Left hindlimb (tissue), 1 donor: Measurements from ENCODE around the gene CADPS2.
"Not testable (repeated sequence)": the region's sequence is repeated elsewhere in the genome, so short reads cannot be mapped to it uniquely, and the experiment has no call there.

Experiments used
- DNase-seq: peaks from one replicate; pipeline ENCODE4 v3.0.0-alpha.2; 2018

The CADPS2 gene

DNA sequence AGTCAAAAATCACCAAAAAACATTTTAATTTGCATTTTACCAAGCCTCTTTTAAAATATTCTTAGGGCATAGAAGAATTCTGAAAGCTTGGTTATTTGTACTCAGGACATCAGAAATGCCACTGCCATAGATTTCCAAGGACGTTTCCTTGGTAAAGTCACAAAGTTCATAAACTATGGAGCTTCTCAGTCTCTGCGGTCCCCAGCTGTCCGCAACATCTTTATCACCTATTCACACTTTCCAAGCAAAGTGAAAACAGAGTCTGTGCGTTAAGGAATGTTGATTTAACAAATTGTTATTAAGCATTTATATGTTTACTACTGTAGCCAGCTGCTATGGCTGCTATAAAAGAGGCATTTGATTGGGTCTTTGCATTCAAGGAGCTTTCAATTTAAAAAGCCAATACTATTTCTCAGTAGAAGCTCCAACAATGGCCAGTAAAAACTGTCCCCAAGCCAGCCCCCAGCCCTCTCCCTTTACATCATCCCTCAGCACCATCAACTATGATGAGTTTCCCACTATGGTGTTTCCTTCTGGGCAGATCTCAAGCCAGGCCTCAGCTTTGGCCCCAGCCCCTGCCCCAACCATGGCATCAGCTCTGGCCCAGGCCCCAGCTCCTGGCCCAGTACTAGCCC is 36.8 kb downstream of the CADPS2 start:
- no peak for DNase-seq

DNA sequence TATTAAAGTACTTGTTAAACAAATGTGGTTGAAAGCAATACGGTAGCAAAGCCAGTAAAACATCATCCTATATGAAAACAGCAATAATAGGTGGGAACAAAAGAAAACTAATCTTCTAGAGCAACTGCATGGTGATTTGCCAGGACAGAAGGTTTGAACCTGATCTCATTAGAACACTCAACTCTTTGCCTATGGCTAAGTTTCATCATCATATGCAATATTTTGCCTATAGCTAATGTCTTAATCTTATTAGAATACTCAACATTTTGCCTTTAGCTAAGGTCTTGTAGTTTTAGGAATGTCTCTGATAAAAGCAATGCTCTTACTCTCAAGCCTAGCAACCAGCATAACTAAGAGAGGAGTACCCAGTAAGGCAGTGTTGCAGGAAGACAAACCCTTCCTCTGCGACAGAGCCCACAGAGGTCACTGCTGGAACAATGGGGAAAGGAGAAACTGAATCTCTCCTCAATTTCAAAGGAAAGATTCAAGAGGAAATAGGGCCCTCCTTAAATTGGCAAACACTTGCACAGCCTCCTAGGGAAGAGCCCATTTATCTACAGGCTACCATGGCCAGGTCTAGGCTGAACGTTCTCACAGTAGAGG is 38.3 kb downstream of the CADPS2 start:
- no peak for DNase-seq

DNA sequence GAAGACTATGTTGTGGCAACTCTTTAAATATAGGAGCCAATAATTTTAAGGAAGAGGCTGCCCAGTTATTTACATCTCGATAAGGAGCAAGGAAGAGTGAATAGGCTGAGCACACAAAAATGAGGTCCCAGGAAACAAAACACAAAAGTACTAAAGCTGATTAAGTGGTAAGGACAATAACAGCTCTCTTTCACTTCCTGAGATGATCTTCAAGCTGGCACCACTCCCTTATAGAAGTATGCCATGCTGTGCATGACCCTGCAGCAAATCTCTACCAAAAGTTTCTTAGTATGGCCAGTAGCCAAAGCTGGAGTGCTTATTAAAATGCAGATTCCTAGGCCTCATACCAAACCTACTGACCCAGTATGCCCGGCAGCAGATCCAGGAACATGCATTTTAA is 39.7 kb downstream of the CADPS2 start:
- DNase-seq = no peak

DNA sequence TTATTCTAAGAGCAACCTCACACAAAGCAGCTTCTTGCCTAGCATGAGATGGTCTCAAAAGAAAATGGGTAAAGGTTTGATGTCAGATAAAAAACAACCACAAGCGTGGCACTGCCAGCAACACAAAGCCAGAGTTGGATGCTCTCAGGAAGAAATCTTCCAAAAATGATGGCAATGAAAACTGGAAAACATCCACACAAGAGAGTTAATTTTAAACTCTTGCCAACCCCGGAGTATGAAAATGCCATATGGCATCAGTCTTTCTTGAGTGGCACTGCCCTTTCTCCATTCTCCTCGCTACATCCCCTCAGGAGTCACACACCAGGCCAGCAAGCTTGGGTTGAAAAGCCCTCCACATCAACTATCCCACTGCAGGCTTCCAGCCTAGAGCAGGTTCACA is 41.0 kb downstream of the CADPS2 start:
- DNase-seq = no peak

DNA sequence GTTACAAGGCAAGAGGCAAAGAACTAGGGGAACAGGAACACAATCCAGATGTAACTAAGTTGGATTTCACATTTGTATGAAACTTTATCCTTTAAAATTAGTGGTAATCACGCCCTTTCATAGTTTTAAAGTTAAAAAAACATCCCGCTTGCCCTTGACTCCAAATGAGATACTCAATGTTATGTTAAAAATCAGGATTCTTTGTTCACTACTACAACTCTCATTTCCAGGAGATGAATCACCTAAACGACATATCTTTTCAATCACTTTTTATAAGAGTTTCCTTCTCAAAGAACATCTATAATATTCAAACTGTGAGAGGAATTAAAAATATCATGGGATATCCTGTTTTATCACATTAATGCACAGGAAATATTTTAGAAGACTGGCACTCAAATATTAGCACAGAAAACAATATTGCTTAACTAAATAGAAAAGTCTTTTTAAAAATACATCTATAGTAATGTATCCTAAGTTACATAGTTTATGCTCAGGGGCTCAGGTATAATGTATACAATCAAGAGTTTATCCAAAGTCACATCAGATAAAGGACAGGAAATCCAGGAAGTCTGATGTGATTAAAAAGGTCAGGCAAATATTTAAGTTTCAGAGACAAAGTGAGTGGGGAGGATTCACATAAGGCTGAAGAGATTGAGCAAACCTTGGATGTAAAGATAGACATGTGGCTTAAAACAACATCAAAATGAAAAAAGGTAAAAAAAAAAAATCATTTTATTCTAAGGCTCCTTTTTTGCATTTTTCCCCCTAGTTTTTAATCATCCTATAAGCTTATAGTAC is 41.9 kb downstream of the CADPS2 start:
- DNase-seq = no peak

DNA sequence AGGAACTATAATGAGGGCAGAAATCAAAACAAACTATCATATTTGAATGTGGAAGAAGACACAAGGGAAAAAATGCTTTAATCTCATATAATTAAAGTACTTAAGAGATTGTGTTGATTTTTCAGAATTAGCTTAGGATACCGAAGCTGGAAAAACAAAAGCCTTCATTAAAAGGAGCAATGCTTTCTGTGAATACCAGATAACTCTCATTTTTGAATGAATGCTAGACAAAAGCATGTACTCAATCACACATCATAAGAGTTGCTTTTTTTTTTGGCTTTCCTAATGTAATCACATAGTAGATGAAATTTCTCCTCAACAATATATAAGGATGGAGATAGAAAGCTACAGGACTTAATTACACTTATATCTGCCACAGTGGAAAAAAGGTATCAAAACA is 43.3 kb downstream of the CADPS2 start:
- no peak for DNase-seq

DNA sequence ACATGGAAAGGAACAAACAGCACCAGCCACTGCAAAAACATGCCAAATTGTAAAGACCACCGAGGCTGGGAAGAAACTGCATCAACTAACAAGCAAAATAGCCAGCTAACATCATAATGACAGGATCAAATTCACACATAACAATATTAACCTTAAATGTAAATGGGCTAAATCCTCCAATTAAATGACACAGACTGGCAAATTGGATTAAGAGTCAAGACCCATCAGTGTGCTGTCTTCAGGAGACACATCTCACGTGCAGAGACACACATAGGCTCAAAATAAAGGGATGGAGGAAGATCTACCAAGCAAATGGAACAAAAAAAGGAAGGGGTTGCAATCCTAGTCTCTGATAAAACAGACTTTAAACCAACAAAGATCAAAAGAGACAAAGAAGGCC is 50.0 kb downstream of the CADPS2 start:
- not testable (repeated sequence) for DNase-seq

DNA sequence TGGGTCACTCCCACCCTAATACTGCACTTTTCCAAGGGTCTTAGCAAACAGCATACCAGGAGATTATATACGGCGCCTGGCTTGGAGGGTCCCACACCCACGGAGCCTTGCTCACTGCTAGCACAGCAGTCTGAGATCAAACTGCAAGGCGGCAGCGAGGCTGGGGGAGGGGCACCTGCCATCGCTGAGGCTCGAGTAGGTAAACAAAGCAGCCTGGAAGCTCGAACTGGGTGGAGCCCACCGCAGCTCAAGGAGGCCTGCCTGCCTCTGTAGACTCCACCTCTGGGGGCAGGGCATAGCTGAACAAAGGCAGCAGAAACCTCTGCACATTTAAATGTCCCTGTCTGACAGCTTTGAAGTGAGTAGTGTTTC is 51.7 kb downstream of the CADPS2 start:
- DNase-seq = not testable (repeated sequence)

DNA sequence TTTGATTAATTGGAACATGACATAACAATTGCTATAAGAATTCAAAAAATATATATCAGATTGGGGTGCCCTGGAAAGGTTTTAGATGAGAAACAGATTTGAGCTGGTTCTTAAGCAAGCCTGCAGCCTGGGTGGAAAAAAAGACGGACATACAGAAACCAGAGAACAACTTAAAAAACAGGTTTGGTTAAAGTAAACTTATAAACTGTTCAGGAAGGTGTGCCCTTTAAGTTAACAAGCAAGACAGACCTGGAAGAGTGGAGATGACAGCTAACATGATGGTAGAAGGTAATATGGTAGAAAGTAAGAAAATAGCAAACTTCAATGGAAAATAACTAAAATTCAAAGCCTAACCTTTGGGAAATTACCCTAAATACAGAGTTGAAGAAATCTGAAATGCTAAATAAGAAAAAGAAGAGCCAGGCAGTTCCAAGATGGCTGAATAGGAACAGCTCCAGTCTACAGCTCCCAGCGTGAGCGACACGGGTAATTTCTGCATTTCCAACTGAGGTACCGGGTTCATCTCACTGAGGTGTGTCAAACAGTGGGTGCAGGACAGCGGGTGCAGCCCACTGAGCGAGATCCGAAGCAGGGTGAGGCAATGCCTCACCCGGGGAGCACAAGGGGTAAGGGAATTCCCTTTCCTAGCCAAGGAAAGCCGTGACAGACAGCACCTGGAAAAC is 52.2 kb downstream of the CADPS2 start:
- no peak for DNase-seq

DNA sequence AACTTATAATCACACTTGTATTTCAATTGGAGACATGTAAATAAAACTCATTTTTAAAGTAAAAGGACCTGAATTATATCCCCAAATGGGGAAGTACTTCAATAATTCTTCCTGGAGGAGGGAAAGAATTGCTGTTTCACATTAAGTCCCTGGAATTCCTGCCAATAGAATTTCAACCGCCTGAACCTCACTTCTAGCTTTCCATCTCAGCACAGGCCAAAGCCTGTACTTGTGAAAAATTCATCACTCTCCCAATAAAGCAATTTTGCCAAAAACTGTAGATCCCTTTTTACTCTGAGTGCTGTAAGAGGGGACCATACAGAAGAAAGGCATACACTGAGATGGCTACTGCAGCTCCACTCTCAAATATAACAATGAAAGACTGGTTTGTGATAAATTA is 54.8 kb downstream of the CADPS2 start:
- no peak for DNase-seq

DNA sequence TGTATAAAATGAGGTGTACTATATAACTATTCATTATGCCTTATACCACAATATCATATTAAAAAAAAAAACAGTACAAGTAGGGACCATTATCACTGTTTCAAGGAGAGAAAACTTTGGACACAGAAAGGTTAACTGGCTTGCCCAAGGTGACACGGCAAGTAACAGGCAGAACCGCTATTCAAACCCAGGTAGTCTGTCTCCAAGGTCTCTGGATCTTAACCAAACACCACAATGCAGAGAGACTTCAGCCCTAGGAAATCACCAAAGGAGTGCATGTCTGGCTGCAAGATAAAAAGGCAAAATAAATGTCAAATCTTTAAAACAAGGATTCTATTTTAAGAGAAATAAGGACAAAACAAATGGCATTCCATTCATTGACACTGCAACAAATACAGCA is 56.3 kb downstream of the CADPS2 start:
- DNase-seq = no peak

DNA sequence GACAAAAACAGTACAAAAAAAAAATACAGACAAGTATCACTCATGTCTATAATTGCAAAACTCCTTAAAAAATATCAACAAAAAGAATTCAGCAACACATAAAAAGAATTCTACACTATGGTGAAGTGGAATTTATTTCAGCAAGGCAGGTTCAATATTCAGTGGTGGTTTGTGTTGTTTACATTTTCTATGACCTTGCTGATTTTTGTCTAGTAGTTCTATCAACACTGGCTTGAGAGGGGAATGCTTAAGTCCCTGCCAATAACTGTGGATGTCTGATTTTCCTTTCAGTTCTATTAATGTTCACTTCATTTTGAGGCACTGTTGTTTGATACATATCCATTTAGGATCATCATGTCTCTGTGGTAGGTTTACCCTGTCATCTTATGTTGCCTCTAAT is 58.5 kb downstream of the CADPS2 start:
- no peak for DNase-seq

DNA sequence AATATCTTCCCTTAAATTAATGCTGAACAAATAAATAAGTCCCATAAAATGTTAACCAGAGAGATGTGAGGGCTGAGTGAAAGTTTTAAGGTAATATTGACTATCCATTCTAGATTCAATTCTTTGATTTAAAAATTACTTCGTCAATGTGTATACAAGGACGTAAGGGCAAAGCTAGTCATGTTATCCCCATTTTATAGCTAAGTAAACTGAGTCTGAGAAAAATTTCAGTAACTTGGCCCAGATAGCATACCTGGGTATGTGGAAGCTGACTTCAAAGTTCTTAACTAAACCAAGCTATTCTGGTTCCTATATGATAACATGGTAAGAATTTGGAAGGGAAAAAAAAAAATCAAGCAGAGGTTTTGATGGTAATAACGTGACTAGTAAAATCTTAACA is 72.4 kb downstream of the CADPS2 start:
- DNase-seq = no peak

DNA sequence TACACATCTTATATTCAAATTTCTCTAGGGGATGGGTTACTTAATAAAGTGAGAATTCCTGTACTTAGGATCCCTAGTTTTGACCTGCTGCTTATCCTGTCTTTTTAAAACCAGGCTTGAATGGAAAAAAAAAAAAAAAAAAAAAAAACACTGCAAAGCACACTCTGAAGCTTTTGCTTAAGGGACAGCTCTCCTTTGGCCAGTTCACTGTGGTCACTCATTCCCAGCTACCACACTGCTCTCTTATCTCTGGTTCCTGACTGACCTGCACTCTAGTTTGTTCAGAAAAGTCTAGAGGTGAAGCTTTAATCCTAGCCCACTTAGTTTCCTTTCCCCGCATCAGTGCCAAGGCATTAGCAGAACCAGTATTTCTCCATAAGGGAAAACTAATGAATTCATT is 82.4 kb downstream of the CADPS2 start:
- no peak for DNase-seq

DNA sequence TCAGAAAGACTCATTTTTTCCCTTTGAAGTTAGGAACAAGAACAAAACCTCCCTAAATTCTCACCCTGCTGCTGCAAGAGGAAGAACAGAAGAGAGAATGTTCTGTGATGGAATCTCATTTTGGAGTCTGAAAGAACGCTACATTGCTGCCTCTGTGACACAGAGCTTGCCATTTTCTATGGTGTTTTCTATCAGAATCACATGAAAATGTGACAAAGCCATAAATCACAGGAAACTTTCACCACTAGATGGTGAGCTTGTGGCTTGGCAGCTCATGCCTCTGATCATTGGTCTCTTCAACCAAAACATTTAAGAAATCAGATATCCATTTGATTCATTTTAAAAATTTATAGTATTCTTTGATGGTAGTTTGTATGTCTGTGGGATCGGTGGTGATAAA is 82.9 kb downstream of the CADPS2 start:
- no peak for DNase-seq

DNA sequence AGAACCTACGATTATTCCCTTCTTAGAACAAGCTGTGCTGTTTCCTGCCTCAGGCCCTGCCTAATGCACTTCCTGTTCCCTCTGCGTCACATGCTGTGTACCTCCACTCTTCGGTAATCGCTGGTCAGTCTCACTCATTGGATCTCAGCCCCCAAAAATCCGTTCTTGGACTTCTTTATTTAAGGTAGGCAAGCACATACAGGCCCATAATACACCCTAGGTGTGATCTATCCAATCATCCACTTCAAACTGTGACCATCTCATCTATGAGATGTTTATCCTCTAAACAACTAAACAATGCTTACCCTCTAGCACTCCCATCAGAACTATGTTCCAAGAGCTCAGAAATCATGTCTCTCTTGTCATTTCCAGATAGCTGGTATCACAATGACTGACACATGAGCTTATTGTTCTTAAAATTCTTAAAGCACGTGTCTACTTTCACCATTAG is 83.9 kb downstream of the CADPS2 start:
- no peak for DNase-seq

DNA sequence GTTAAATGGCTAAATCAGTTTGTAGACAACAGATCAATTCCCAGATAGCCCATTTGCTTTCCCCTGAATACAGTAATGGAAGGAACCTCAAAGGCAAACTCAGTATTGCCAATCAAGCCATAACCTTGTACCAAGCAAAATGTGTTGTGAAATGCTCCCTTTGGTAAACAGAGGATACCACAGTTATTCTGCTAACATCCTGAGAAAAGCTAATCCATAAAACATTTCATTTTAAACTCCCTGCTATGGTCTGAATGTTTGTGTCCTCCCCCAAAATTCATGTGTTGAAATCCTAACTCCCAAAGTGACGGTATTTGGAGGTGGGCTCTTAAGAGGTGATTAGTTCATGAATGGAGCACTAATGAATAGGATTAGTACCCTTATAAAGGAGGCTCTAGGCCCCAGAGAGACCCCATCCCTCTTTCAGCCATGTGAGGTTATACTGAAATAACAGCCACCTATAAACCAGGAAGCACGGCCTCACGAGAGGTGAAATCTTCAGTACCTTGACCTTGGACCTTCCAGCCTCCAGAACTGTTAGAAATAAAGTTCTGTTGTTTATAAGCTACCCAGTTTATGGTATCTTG is 94.2 kb downstream of the CADPS2 start:
- DNase-seq = no peak

DNA sequence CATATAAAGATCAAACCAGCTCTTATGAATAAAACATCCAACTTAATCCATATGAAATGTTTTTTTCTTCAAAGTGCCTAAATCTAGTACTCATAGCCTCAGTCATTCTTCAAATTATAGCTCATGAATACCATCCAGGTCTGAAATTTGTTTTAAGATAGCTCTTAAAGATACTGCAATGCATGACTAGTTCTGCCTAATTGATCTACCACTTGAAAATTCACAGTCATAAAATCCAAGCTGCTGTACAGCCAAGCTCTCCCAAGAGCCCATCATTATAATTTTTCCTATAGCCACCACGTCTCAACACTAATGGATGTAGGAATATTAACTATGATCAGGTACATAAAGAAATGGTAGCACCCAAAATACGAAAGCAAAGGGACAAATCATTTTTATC is 95.7 kb downstream of the CADPS2 start:
- DNase-seq = no peak

DNA sequence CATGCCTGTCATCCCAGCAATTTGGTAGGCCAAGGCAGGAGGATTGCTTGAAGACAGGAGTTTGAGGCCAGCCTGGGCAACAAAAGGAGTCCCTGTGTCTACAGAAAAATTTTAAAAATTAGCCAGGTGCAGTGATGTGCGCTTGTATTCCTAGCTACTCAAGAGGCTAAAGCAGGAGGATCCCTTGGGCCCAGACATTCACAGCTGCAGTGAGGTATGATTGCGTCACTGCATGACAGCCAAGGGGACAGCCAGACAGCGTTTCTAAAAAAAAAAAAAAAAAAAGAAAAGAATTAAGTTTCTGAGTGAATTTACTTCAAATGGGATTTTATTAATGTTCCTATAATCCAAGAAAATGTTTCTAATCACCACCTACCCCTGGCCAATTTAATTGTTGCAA is 96.1 kb downstream of the CADPS2 start:
- no peak for DNase-seq

DNA sequence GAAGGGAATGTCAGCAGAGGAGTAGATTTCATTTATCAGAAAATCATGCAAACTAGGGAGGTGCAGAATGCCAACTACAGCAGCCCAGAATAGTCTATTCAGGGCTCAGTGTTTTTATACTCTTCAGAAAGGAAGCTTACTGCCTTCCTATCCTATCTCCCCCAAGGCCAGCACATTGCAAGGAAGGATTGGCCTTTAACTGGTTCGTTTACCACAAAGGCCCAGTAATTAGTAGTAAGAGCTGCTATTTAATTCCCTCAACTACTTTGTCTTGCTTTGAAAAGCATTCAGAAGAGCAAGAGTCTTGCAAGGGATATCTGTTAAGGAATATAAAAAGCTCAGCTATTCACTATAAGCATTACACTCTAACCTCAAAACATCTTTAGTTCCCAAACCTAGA is 97.1 kb downstream of the CADPS2 start:
- no peak for DNase-seq

DNA sequence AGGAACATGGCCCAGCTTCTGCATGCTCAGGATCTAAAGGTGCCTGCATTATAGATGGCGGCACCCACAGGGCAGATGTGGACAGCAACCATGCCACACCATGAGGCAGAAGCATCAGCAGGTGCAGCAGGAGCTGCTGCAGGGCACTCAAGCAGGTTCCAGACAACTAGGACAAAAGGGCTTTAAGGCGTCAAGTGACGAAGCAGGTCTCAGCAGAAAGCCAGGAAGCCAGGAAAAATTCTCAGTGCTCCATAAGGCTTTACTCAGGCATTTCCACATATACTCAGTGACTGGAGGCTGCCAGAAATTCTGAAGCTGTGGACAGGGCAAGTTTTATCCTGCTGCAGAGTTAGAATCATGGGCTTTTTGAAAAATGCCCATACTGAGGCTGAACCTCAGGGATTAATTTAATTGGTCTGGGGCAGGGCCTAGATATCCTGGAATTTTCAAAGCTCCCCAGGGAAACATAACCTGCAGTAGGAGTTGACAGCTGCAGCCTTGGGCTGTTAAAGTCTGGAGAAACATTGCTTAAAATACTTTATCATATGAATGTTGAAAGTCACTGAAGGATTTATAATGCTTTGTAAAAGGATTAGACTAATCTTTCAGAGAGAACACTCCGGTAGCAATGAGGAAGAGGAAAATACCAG is 115.4 kb downstream of the CADPS2 start:
- no peak for DNase-seq

DNA sequence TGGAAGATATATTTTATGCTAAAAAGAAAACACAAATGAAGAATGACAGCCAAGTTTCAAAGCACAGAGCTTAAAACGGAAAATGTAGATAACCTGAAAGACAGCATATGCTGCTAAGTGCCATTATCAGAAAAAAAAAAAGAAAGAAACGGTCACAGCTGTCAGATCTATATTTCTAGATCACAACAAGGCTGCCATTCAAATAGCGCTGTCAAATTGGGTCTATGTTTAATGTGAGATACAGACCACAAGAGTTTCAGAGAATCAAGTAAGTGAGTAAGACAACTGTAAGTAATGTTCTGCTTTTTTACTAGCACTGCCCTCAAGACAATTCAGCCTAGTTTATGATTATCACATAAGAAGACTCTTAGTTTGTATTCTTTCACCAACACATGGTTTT is 117.4 kb downstream of the CADPS2 start:
- DNase-seq = no peak

DNA sequence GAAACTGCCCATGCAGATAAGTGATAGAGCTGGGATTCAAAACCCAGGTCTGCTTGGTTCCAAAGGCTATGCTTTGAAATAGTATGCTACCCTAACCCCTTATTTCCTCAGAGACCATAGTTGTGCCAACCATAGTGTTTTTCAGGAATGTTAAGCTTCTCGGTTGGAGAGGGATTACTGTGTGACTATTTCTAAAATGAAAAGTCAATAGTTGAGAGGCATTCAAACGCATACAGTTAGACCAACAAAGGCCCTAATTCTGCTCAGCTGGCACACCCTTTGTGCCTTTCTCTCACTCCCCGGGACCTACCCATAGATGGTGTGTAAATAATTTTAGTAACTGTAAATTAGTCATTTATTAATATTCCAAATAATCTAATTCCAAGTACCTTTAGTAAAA is 118.9 kb downstream of the CADPS2 start:
- no peak for DNase-seq
